HG03558 (cell line): ENCODE data around the gene C6orf132.
"Not testable (repeated sequence)": the region's sequence is repeated elsewhere in the genome, so short reads cannot be mapped to it uniquely, and the experiment has no call there.

Experiments
- ATAC-seq: cut with Tn5 transposase; IDR thresholded peaks from one replicate; pipeline ENCODE4 v1.9.1; 2021; ENCODE audit warnings: moderate number of reproducible peaks; ENCODE audit not compliant: unreplicated experiment; ENCODE audit errors: extremely low read depth

C6orf132 gene

GRCh38 chr6:42162384-42162783 is 20.0 kb upstream of the C6orf132 start:
- no peak for ATAC-seq

GRCh38 chr6:42159431-42160024 is 17.1 kb upstream of the C6orf132 start:
- ATAC-seq, result no peak

GRCh38 chr6:42158631-42159030 is 16.2 kb upstream of the C6orf132 start:
- no peak for ATAC-seq

GRCh38 chr6:42158011-42158410 is 15.6 kb upstream of the C6orf132 start:
- ATAC-seq, result no peak

DNA sequence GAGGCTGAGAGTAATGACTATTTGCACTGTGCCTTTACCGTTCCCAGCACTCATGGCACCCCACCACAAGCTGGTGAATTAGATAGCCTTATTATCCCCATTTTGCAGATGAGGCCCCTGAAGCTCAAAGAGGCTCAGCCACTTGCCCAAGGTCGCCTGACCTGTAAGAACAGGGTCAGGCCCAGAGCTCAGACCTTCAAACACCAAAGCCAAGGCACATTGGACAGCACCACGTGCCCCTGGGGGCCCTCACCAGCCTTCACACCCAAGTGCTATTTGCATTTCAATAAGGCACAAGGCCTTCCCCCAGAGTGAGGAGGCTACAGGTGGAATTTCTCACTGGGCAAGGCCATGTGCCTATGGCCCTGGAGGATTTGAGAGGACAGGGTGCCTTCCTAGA is 14.2 kb upstream of the C6orf132 start:
- no peak for ATAC-seq

- no peak for ATAC-seq
Measured at GRCh38 chr6:42155293-42155692, 12.9 kb upstream of the C6orf132 start.

DNA sequence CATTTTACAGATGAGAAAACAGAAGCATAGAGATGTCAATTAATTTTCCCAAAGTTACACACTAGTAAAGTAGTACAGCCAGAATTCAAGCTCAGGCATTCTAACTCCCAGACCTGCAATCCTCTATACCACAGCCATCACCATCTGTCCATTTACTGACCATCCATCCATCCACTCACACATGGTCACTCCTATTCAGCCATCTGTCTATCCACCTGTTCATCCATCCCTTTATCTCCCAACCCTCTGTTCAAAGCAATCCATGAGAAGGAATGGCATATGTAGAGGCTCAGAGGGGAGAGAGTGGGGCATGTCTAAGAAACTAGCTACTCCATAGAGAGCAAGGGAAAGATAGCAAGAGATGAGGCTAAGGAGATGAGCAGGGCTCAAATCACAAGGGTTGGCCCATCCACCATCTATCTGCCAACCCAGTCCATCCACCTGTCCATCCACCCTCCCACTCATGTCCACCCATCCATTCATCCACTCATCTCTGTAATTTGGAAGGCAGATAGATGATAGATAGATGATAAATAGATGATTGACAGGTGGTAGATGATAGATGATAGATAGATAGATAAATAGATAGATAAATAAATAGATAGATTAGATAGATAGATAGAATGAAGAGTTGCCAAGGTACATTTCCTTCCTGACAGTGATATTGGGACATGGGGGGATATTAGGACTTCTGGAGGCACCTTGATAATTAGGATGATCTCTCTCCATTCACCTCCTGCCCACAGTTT is 12.2 kb upstream of the C6orf132 start:
- ATAC-seq, result no peak

- ATAC-seq, result no peak
Measured at GRCh38 chr6:42153921-42154320, 11.5 kb upstream of the C6orf132 start.

- not testable (repeated sequence) for ATAC-seq
Measured at GRCh38 chr6:42152528-42153213, 10.3 kb upstream of the C6orf132 start.

GRCh38 chr6:42152024-42152423 is 9.6 kb upstream of the C6orf132 start:
- no peak for ATAC-seq

GRCh38 chr6:42150254-42150653 is 7.8 kb upstream of the C6orf132 start:
- ATAC-seq, result no peak

- no peak for ATAC-seq
Measured at GRCh38 chr6:42148058-42148457, 5.6 kb upstream of the C6orf132 start.

GRCh38 chr6:42147138-42147562 is 4.7 kb upstream of the C6orf132 start:
- no peak for ATAC-seq

DNA sequence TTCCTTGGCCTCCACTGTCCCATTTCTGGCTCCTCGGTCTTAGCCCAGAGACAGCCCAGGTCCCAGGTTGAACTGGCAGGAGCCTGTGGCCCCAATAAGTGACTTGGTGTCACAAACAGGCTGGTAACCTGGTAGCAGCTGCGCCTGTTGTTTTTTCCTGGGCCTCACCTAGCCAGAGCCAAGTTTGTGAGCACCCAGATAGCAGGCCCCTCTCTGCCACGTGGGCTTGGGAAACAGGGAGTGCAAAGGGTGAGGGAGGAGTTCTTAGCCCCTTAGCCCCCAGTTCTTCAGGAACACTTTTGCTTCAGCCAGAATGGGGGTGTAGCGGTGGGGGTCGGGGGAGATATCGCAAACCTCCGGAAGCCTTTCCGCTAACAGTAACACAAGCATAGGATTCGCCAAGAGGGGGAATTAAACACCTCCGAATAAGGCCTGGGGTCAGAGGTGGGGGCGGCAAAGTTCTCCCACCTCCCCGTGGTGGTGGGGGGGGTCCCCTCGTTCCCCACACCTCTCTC is 760 bp downstream of the C6orf132 start:
- ATAC-seq, result no peak

GRCh38 chr6:42140756-42141602 is 1.4 kb downstream of the C6orf132 start:
- no peak for ATAC-seq

DNA sequence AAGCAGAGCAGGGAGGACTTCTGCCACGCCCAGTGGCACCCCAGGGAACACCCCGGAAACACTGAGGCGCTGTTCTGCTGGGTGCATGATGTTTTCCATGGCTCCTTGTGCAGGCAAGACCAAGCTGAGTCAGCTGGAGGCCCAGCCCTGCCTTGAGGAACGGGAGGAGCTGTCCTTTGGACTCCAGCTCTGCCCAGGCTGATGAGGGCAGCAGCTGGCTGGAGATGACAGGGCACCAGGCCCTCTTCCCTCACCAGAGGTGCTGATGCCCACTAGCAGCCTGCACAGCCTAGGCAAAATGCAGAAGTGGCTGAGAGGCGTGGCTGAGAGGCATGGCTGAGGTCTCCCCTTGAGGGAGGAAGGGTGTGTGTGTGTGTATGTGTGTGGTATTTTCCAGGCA is 2.4 kb downstream of the C6orf132 start:
- ATAC-seq, result no peak

- ATAC-seq, result no peak
Measured at GRCh38 chr6:42138630-42139619, 3.5 kb downstream of the C6orf132 start.

GRCh38 chr6:42138190-42138589 is 4.2 kb downstream of the C6orf132 start:
- ATAC-seq, result no peak

- ATAC-seq, result no peak
Measured at GRCh38 chr6:42137194-42137753, 5.1 kb downstream of the C6orf132 start.
